HepG2 (cell line): Measurements from ENCODE around the gene RGS7. TPM values are rescaled to one million over a fixed set of nuclear protein-coding genes. Genes with fewer than 3 reads are reported as not detected.

Experiments used
- ATAC-seq: fragments of 200-7000 bp; cut with Tn5 transposase; 3 replicates; pipeline ENCODE4 v1.9.1; 2020; ENCODE audit warnings: mild to moderate bottlenecking, moderate library complexity
- BruUV-seq: library from RNA; stranded (reverse); fragments of 400-500 nt; replicated peaks from 2 replicates; lab custom pipeline; 2021; lab: Mats Ljungman, UMichigan
- CTCF ChIA-PET: fragments of 300-600 bp; formaldehyde crosslinking; extraction: SDS; loops from one replicate; lab custom pipeline; 2021; ENCODE audit warnings: low total read pairs, inconsistent platforms, low intra/inter-chr PET ratio; lab: Yijun Ruan, JAX
- POLR2A ChIA-PET: fragments of 350-600 bp; sonication (Branson Sonifier 250); formaldehyde crosslinking; loops from one replicate; lab custom pipeline; 2020; ENCODE audit warnings: antibody characterized with exemption, inconsistent platforms; lab: Yijun Ruan, JAX
- DNase-seq: peaks from one replicate; pipeline ENCODE4 v3.0.0-alpha.2; 2015; ENCODE audit warnings: low spot score
- FAIRE-seq: peaks from 3 replicates; lab custom pipeline; 2011; peaks lifted over from hg19 to GRCh38; lab: Jason Lieb, UNC
- H2AFZ ChIP-seq: one replicate; pipeline ENCODE4 v1.6.1; 2011; ENCODE audit warnings: low read length, inconsistent platforms
- H3K27ac ChIP-seq: fragments of 300-600 bp; 3 replicates; pipeline ENCODE4 v1.8.0; 2011; ENCODE audit warnings: mixed run types, mild to moderate bottlenecking, mixed read lengths, low read length, inconsistent platforms; ENCODE audit not compliant: insufficient read depth; ENCODE audit errors: extremely low read length
- H3K27me3 ChIP-seq, 2 experiments: fragments of 200-600 bp in 1 of 2; 2 replicates in 1 of 2; 3 replicates in 1 of 2; pipeline versions ENCODE4 v1.6.0 to v1.8.0; 2011; ENCODE audit warnings: low read length in 2 of 2, mild to moderate bottlenecking in 2 of 2, moderate library complexity in 2 of 2, inconsistent platforms in 1 of 2; ENCODE audit not compliant: insufficient read depth in 2 of 2, control insufficient read depth in 1 of 2
- H3K36me3 ChIP-seq, 2 experiments: fragments of 200-600 bp in 1 of 2; replicated peaks in 1 of 2; 2 replicates in 1 of 2; 3 replicates in 1 of 2; pipeline versions ENCODE4 v1.5.1 to v1.8.0; 2011; ENCODE audit warnings: low read length in 2 of 2, inconsistent platforms in 1 of 2; ENCODE audit not compliant: insufficient read depth in 2 of 2, control insufficient read depth in 1 of 2
- H3K4me1 ChIP-seq: 2 replicates; pipeline ENCODE4 v1.5.1; 2012; ENCODE audit warnings: low read length, inconsistent platforms; ENCODE audit not compliant: insufficient read depth
- H3K4me2 ChIP-seq: 2 replicates; pipeline ENCODE4 v1.6.0; 2011; ENCODE audit warnings: low read depth, low read length, inconsistent platforms
- H3K4me3 ChIP-seq, 3 experiments: fragments of 200-600 bp in 1 of 3; sonication (generic), shearing (Covaris generic) in 1 of 3; replicated peaks in 1 of 3; 2 replicates each; pipeline ENCODE4 v1.5.1; 2011 to 2016; ENCODE audit warnings: low read length in 3 of 3, inconsistent platforms in 2 of 3, low read depth in 2 of 3, mild to moderate bottlenecking in 2 of 3, control low read depth in 1 of 3, mixed read lengths in 1 of 3; ENCODE audit not compliant: insufficient read depth in 1 of 3
- H3K79me2 ChIP-seq: one replicate; pipeline ENCODE4 v1.6.1; 2011; ENCODE audit warnings: low read length, inconsistent platforms; ENCODE audit not compliant: insufficient read depth
- H3K9ac ChIP-seq: 2 replicates; pipeline ENCODE4 v1.6.0; 2011; ENCODE audit warnings: mild to moderate bottlenecking, low read depth, low read length, inconsistent platforms; ENCODE audit not compliant: insufficient read depth
- H3K9me3 ChIP-seq: 2 replicates; pipeline ENCODE4 v1.5.1; 2012; ENCODE audit warnings: mild to moderate bottlenecking, low read length
- H4K20me1 ChIP-seq: 2 replicates; pipeline ENCODE4 v1.6.0; 2011; ENCODE audit warnings: inconsistent platforms, mild to moderate bottlenecking, low read length, moderate library complexity; ENCODE audit not compliant: insufficient read depth
- AGO1 ChIP-seq: fragments of 200-400 bp; formaldehyde crosslinking; IDR thresholded peaks from 2 replicates; pipeline ENCODE4 v1.6.1; 2017; ENCODE audit warnings: mild to moderate bottlenecking, low read depth, low read length, moderate library complexity; ENCODE audit not compliant: poor library complexity, severe bottlenecking
- ASH2L ChIP-seq: fragments of 300-600, 200-600 bp; sonication (generic); IDR thresholded peaks from 2 replicates; pipeline ENCODE4 v1.7.0; 2017; ENCODE audit warnings: low read depth, mild to moderate bottlenecking, moderate library complexity, mixed read lengths, low read length; ENCODE audit not compliant: insufficient read length
- ATF1 ChIP-seq: IDR thresholded peaks from 2 replicates; pipeline ENCODE4 v1.6.1; 2016; ENCODE audit warnings: mild to moderate bottlenecking, control low read depth
- KDM2A ChIP-seq: sonication (generic); formaldehyde crosslinking; IDR thresholded peaks from 2 replicates; pipeline ENCODE4 v1.4.0; 2020; ENCODE audit warnings: low read depth, missing genetic modification reagents, borderline replicate concordance
- NBN ChIP-seq: fragments of 450-650 bp; conservative IDR thresholded peaks from 2 replicates; pipeline ENCODE4 v1.6.1; 2017
- RBAK ChIP-seq: sonication (generic); formaldehyde crosslinking; IDR thresholded peaks from 2 replicates; pipeline ENCODE4 v1.5.1; 2020; ENCODE audit warnings: mild to moderate bottlenecking, missing genetic modification reagents
- REPIN1 ChIP-seq: sonication (generic); formaldehyde crosslinking; IDR thresholded peaks from 2 replicates; pipeline ENCODE4 v1.8.0; 2022; ENCODE audit warnings: missing genetic modification reagents, low read depth, mild to moderate bottlenecking, borderline replicate concordance
- TBX2 ChIP-seq: sonication (generic); formaldehyde crosslinking; IDR thresholded peaks from 2 replicates; pipeline ENCODE4 v1.5.0; 2020; ENCODE audit warnings: missing genetic modification reagents, mild to moderate bottlenecking, borderline replicate concordance
- ZBTB10 ChIP-seq: sonication (generic); formaldehyde crosslinking; IDR thresholded peaks from 2 replicates; pipeline ENCODE4 v1.4.0; 2020; ENCODE audit warnings: missing genetic modification reagents, borderline replicate concordance
- ZKSCAN1 ChIP-seq: fragments of 150-350 bp; IDR thresholded peaks from 2 replicates; pipeline ENCODE4 v1.6.1; 2014; ENCODE audit warnings: low read length
- ZNF550 ChIP-seq: sonication (generic); formaldehyde crosslinking; IDR thresholded peaks from 2 replicates; pipeline ENCODE4 v1.4.0; 2020; ENCODE audit warnings: mild to moderate bottlenecking, missing genetic modification reagents, borderline replicate concordance
- ZNF557 ChIP-seq: sonication (generic); formaldehyde crosslinking; IDR thresholded peaks from 2 replicates; pipeline ENCODE4 v1.4.0; 2020; ENCODE audit warnings: missing genetic modification reagents
- ZNF709 ChIP-seq: sonication (generic); formaldehyde crosslinking; IDR thresholded peaks from 2 replicates; pipeline ENCODE4 v1.5.0; 2020; ENCODE audit warnings: mild to moderate bottlenecking, missing genetic modification reagents
- ZNF724P ChIP-seq: sonication (generic); formaldehyde crosslinking; IDR thresholded peaks from 2 replicates; pipeline ENCODE4 v1.8.0; 2022; ENCODE audit warnings: missing genetic modification reagents, borderline replicate concordance
- ZNF770 ChIP-seq: sonication (generic); formaldehyde crosslinking; IDR thresholded peaks from 2 replicates; pipeline ENCODE4 v1.5.0; 2020; ENCODE audit warnings: mild to moderate bottlenecking, missing genetic modification reagents
- ZNF883 ChIP-seq: sonication (generic); formaldehyde crosslinking; IDR thresholded peaks from 2 replicates; pipeline ENCODE4 v1.5.1; 2020; ENCODE audit warnings: mild to moderate bottlenecking, missing genetic modification reagents; ENCODE audit errors: not compliant biosample characterization
- WGBS: methylation state at CpG from one replicate; pipeline ENCODE4 v1.1.6; 2017; ENCODE audit warnings: low lambda C conversion rate; 5-methylcytosine and 5-hydroxymethylcytosine counted together
- in situ Hi-C: cut with HindIII; loops from 2 replicates; pipeline ENCODE4 v1.10.0; 2017; ENCODE audit warnings: low pct_unique_long_range_greater_than_20kb; ENCODE audit not compliant: extremely low pct_ligation_motif_present
- intact Hi-C: fragments of 100-400 bp; cut with micrococcal nuclease; formaldehyde crosslinking; loops from one replicate; pipeline ENCODE4 v1.10.0; 2022; ENCODE audit not compliant: unreplicated experiment
- polyA plus RNA-seq, 8 experiments: library from polyadenylated mRNA; depleted of rRNA in 3 of 8; stranded (reverse) in 7 of 8; unstranded in 1 of 8; fragments of >200 nt; fragmentation: Illumina TruSeq in 4 of 8; extraction: Trizol in 4 of 8; gene quantifications; 2 replicates each; pipeline versions ENCODE4 v1.2.1 to v1.2.3, GENCODE V29; 2011 to 2016; ENCODE audit warnings: low read depth in 4 of 8, missing spikeins in 1 of 8, mixed read lengths in 1 of 8; ENCODE audit not compliant: insufficient read depth in 1 of 8
- total RNA-seq, 5 experiments: library from RNA; depleted of rRNA; stranded (reverse); fragments of >200 nt; fragmentation: Illumina TruSeq; extraction: Trizol; gene quantifications; 2 replicates each; pipeline ENCODE4 v1.2.3, GENCODE V29; 2016; ENCODE audit warnings: low read depth in 1 of 5

The RGS7 gene
- total and polyA plus RNA-seq, 2 of the 13 experiments (the other 11 are each of a cell fraction or from before 2014, with no cell fraction given): not detected

- TF ChIP-seq ZNF883 (CRISPR knock-in tag): no peak
Measured at GRCh38 chr1:240829487-240829886, 527.5 kb downstream of the RGS7 start (continued).

- no TSS peak for BruUV-seq
- Histone ChIP-seq H3K9ac (no peak overlapping the region), H3K9me3 (no peaks in the 10 kb centered on the region), H3K27ac (no peak overlapping the region), H3K36me3 (no peaks in the 10 kb centered on the region), H3K79me2 (no peaks in the 10 kb centered on the region), H3K4me2 (no peak overlapping the region), H3K4me1 (no peaks in the 10 kb centered on the region), H3K4me3 (no peak overlapping the region), H3K27me3 (no peaks in the 10 kb centered on the region), H4K20me1 (no peaks in the 10 kb centered on the region), H2AFZ (no peak overlapping the region)
- POLR2A ChIA-PET: no interaction called here
- DNase-seq (no peak), FAIRE-seq (no peak), ATAC-seq (no peak)
- in situ Hi-C loops (no loop called here), intact Hi-C loops (loop anchor here (5.0 kb wide), 1 partner anchor 505 kb away; no protein-coding TSS in a partner anchor)
- WGBS: 0% methylated on average over 1 of the region's 1 CpG
- TF ChIP-seq ATF1: no peak
- no peak for TF ChIP-seq KDM2A (CRISPR knock-in tag)
- no peak for TF ChIP-seq ZNF770
- TF ChIP-seq ZNF557: no peak
- TF ChIP-seq RBAK: no peak
- TF ChIP-seq ZNF724P (CRISPR knock-in tag): no peak
- TF ChIP-seq NBN: no peak
- TF ChIP-seq ASH2L: no peak
- TF ChIP-seq ZNF709 (CRISPR knock-in tag): no peak
- no peak for TF ChIP-seq ZKSCAN1
- TF ChIP-seq TBX2: no peak
- TF ChIP-seq AGO1: no peak
- no peak for TF ChIP-seq ZNF550 (CRISPR knock-in tag)
- no peak for TF ChIP-seq REPIN1
- no peak for TF ChIP-seq ZBTB10 (CRISPR knock-in tag)
- CTCF ChIA-PET: no interaction called here
Measured at GRCh38 chr1:240827786-240828185, 529.2 kb downstream of the RGS7 start.
